ENCODE results near the gene GNG12. TPM values are rescaled to one million over a fixed set of nuclear protein-coding genes. Genes with fewer than 3 reads are reported as not detected.

GNG12 gene
- total and polyA plus RNA-seq, 9 of the 15 experiments (the other 6 are each of a cell fraction or from before 2014, with no cell fraction given) = 2.6 to 6.0 (median 4.1) TPM

DNA sequence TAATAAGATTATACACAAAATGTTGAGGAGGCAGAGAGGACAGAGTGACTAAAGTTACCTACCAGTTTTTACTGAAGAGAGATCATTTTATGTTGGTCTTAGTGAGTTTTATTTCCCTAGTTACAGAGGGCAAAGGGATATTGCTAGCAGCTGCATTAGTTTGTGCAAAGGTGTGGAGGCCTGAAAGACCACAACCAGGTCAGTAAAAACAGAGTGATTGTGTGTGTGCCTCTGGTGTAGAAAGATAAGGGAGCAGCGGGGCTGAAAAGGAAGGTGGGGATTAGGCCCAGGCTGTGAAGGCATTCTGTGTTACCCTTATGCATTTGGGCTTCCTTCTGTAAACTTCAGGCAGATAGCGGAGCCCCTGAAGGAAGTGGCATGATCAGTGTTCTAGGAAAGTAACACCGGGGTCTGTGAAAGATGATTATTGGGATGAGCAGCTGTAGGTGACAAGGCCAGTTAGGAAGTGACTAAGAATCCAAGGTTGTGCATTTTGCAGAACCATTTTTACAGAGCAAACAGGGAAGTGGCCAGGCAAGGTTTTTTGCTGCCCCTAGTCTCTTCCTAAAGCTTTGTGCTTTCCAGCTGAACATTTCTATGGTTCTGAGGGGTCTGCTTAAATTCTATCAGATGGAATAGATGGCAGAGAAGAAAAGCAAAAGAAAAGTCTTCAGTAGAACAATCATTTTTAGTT is 144.6 kb downstream of the GNG12 start (continued):
- TF ChIP-seq, protein P1, sequence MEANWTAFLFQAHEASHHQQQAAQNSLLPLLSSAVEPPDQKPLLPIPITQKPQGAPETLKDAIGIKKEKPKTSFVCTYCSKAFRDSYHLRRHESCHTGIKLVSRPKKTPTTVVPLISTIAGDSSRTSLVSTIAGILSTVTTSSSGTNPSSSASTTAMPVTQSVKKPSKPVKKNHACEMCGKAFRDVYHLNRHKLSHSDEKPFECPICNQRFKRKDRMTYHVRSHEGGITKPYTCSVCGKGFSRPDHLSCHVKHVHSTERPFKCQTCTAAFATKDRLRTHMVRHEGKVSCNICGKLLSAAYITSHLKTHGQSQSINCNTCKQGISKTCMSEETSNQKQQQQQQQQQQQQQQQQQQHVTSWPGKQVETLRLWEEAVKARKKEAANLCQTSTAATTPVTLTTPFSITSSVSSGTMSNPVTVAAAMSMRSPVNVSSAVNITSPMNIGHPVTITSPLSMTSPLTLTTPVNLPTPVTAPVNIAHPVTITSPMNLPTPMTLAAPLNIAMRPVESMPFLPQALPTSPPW (CRISPR knock-in tag; IDR thresholded peaks at IDR 0.05) = 0 out of 2 replicates have a peak, but pooled peaks have one; percentile 42
- TF ChIP-seq NR3C1 (CRISPR knock-in tag; IDR thresholded peaks at IDR 0.05) (no peak), SAFB2 (IDR thresholded peaks at IDR 0.05; ENCODE audit: borderline replicate concordance, low read depth, low read length, severe bottlenecking) (no peak), HDAC1 (IDR thresholded peaks at IDR 0.05) (peak in 1 of 2 experiments; percentile 86; a peak in 2 of 4 replicates), HSF4 (CRISPR knock-in tag; IDR thresholded peaks at IDR 0.05; ENCODE audit: borderline replicate concordance) (no peak), ZNF140 (CRISPR knock-in tag; IDR thresholded peaks at IDR 0.05) (no peak), ZEB2 (IDR thresholded peaks at IDR 0.05) (peak; percentile 99), SIN3B (IDR thresholded peaks at IDR 0.05; ENCODE audit: low read depth) (no peak), MEIS2 (IDR thresholded peaks at IDR 0.05; ENCODE audit: partially characterized antibody) (peak; percentile 65)
- TF ChIP-seq, protein P2, sequence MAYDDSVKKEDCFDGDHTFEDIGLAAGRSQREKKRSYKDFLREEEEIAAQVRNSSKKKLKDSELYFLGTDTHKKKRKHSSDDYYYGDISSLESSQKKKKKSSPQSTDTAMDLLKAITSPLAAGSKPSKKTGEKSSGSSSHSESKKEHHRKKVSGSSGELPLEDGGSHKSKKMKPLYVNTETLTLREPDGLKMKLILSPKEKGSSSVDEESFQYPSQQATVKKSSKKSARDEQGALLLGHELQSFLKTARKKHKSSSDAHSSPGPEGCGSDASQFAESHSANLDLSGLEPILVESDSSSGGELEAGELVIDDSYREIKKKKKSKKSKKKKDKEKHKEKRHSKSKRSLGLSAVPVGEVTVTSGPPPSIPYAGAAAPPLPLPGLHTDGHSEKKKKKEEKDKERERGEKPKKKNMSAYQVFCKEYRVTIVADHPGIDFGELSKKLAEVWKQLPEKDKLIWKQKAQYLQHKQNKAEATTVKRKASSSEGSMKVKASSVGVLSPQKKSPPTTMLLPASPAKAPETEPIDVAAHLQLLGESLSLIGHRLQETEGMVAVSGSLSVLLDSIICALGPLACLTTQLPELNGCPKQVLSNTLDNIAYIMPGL (CRISPR knock-in tag; IDR thresholded peaks at IDR 0.05) = no peak
- TF ChIP-seq, protein P3, sequence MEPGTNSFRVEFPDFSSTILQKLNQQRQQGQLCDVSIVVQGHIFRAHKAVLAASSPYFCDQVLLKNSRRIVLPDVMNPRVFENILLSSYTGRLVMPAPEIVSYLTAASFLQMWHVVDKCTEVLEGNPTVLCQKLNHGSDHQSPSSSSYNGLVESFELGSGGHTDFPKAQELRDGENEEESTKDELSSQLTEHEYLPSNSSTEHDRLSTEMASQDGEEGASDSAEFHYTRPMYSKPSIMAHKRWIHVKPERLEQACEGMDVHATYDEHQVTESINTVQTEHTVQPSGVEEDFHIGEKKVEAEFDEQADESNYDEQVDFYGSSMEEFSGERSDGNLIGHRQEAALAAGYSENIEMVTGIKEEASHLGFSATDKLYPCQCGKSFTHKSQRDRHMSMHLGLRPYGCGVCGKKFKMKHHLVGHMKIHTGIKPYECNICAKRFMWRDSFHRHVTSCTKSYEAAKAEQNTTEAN (CRISPR knock-in tag; IDR thresholded peaks at IDR 0.05) = no peak

Data from K562 (cell line).